Mesenchymal stem cell (in vitro differentiated cells and primary cell): ENCODE measurements around the gene BACE2. TPM values are rescaled to one million over a fixed set of nuclear protein-coding genes. Genes with fewer than 3 reads are reported as not detected.

Experiments
- DNase-seq: peaks from one replicate; pipeline ENCODE4 v3.0.0-alpha.2; 2013
- H2AFZ ChIP-seq: one replicate; pipeline ENCODE4 v1.6.1; 2013; ENCODE audit warnings: low read depth, mild to moderate bottlenecking, control low read depth, inconsistent platforms, low read length, moderate library complexity
- H2AK5ac ChIP-seq: 2 replicates; pipeline ENCODE4 v1.6.1; 2013; ENCODE audit warnings: low read length, moderate library complexity, mild to moderate bottlenecking, inconsistent platforms; ENCODE audit not compliant: severe bottlenecking
- H2BK120ac ChIP-seq: one replicate; pipeline ENCODE4 v1.6.1; 2013; ENCODE audit warnings: low read depth, mild to moderate bottlenecking, inconsistent platforms, low read length, moderate library complexity
- H2BK12ac ChIP-seq, 2 experiments: one replicate each; pipeline ENCODE4 v1.6.1; 2013; ENCODE audit warnings: inconsistent platforms in 2 of 2, low read length in 2 of 2, mild to moderate bottlenecking in 2 of 2, moderate library complexity in 2 of 2, control low read depth in 1 of 2
- H2BK15ac ChIP-seq: one replicate; pipeline ENCODE4 v1.6.1; 2013; ENCODE audit warnings: mild to moderate bottlenecking, low read depth, inconsistent platforms; ENCODE audit not compliant: poor library complexity, severe bottlenecking
- H2BK5ac ChIP-seq: 2 replicates; pipeline ENCODE4 v1.6.1; 2013; ENCODE audit warnings: low read depth, mild to moderate bottlenecking, low read length, control low read depth, inconsistent platforms; ENCODE audit not compliant: poor library complexity, severe bottlenecking
- H3K14ac ChIP-seq, 2 experiments: one replicate each; pipeline ENCODE4 v1.6.1; 2013; ENCODE audit warnings: inconsistent platforms in 2 of 2, low read length in 2 of 2, control low read depth in 1 of 2, mild to moderate bottlenecking in 1 of 2, moderate library complexity in 1 of 2
- H3K18ac ChIP-seq, 2 experiments: one replicate each; pipeline ENCODE4 v1.6.1; 2013; ENCODE audit warnings: inconsistent platforms in 2 of 2, low read length in 2 of 2, control low read depth in 1 of 2, low read depth in 1 of 2, mild to moderate bottlenecking in 1 of 2
- H3K23ac ChIP-seq, 2 experiments: one replicate each; pipeline ENCODE4 v1.6.1; 2013; ENCODE audit warnings: inconsistent platforms in 2 of 2, low read length in 2 of 2, mild to moderate bottlenecking in 2 of 2, moderate library complexity in 2 of 2, control low read depth in 1 of 2
- H3K27ac ChIP-seq: 2 replicates; pipeline ENCODE4 v1.5.1; 2013; ENCODE audit warnings: mild to moderate bottlenecking, moderate library complexity, low read length, control low read depth, inconsistent platforms; ENCODE audit not compliant: poor library complexity, severe bottlenecking
- H3K27me3 ChIP-seq, 2 experiments: 2 replicates each; pipeline versions ENCODE4 v1.6.1 to v1.7.0; 2013; ENCODE audit warnings: low read length in 2 of 2, mild to moderate bottlenecking in 2 of 2, moderate library complexity in 2 of 2, control low read depth in 1 of 2, inconsistent platforms in 1 of 2; ENCODE audit not compliant: control insufficient read depth in 1 of 2, insufficient read depth in 1 of 2
- H3K36me3 ChIP-seq, 2 experiments: 2 replicates each; pipeline versions ENCODE4 v1.6.1 to v1.7.0; 2013; ENCODE audit warnings: low read length in 2 of 2, control low read depth in 1 of 2, inconsistent platforms in 1 of 2, low read depth in 1 of 2, mild to moderate bottlenecking in 1 of 2; ENCODE audit not compliant: insufficient read depth in 2 of 2, control insufficient read depth in 1 of 2
- H3K4ac ChIP-seq, 2 experiments: one replicate each; pipeline ENCODE4 v1.6.1; 2013; ENCODE audit warnings: inconsistent platforms in 2 of 2, low read length in 2 of 2, mild to moderate bottlenecking in 2 of 2, moderate library complexity in 2 of 2, control low read depth in 1 of 2, low read depth in 1 of 2
- H3K4me1 ChIP-seq: 2 replicates; pipeline ENCODE4 v1.6.1; 2013; ENCODE audit warnings: low read depth, low read length, control low read depth; ENCODE audit not compliant: control insufficient read depth, insufficient read depth
- H3K4me2 ChIP-seq: 2 replicates; pipeline ENCODE4 v1.6.1; 2013; ENCODE audit warnings: low read length, mild to moderate bottlenecking, inconsistent platforms; ENCODE audit not compliant: poor library complexity, severe bottlenecking
- H3K4me3 ChIP-seq, 2 experiments: 2 replicates each; pipeline versions ENCODE4 v1.5.1 to v1.7.0; 2013; ENCODE audit warnings: low read length in 2 of 2, mild to moderate bottlenecking in 2 of 2, control low read depth in 1 of 2, low read depth in 1 of 2; ENCODE audit not compliant: insufficient read depth in 1 of 2
- H3K79me1 ChIP-seq: replicated peaks from 2 replicates; pipeline ENCODE4 v1.6.1; 2013; ENCODE audit warnings: mild to moderate bottlenecking, control low read depth, low read length, inconsistent platforms; ENCODE audit not compliant: poor library complexity, severe bottlenecking
- H3K9ac ChIP-seq: 2 replicates; pipeline ENCODE4 v1.7.0; 2013; ENCODE audit warnings: mild to moderate bottlenecking, low read length, moderate library complexity
- H3K9me3 ChIP-seq: 2 replicates; pipeline ENCODE4 v1.7.0; 2013; ENCODE audit warnings: mild to moderate bottlenecking, low read length; ENCODE audit not compliant: control insufficient read depth
- H4K8ac ChIP-seq: one replicate; pipeline ENCODE4 v1.6.1; 2013; ENCODE audit warnings: inconsistent platforms, mild to moderate bottlenecking, low read length, moderate library complexity
- H4K91ac ChIP-seq: one replicate; pipeline ENCODE4 v1.6.1; 2013; ENCODE audit warnings: mild to moderate bottlenecking, low read length, inconsistent platforms
- WGBS: methylation state at CpG from one replicate; pipeline ENCODE4 v1.1.7; 2013; ENCODE audit warnings: mixed read lengths; 5-methylcytosine and 5-hydroxymethylcytosine counted together
- small RNA-seq: library from polyadenylated mRNA; stranded (forward); fragments of <200 nt; extraction: miRNeasy Mini kit (QIAGEN cat#:217004); gene quantifications from one replicate; pipeline ENCODE3, GENCODE V24; 2013; ENCODE audit warnings: low read depth

BACE2 gene

DNA sequence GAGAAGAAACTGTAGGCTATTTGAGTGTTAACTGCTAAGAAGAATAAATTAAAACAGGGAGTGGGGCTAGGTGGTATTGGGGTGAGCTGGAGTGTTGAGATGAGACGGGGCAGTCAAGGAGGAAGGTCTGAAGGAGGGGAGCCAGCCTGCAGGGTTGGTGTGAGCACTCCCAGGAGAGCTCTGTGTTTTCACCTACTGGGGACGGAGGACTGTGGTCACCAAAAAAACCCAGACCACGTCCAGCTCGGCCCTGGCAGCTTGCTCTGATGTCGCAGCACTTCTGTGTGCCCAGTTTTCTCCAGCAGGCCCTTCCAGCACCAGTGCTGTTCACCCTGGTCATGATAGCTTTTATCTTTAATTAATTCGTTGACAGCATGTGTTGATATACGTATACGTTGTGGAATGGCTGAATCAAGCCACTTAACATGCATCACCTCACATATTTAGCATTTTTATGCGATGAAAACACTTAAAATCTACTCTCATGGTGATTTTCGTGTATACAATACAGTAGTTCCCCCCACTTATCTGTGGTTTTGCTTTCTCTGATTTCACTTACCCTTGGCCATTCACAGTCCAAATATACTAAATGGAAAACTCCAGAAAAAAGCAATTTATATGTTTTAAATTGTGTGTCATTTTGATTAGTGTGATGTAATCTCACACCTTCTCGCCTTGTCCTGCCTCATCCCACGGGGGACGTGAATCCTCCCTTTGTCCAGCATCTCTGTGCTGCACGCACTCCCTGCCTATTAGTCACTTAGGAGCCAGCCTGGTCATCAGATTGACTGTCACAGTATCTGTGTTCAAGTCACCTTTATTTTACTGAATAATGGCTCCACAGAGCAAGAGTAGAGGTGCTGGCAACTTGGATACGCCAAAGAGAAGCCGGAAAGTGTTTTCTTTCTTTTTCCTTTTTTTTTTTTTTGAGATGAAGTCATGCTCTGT is 161.0 kb downstream of the BACE2 start:
- Histone ChIP-seq H4K8ac (no peak overlapping the region), H3K79me1 (no peaks in the 10 kb centered on the region), H3K4me2 (no peak overlapping the region), H3K4me1 (no peaks in the 10 kb centered on the region), H2BK15ac (no peak overlapping the region), H2BK5ac (no peak overlapping the region), H4K91ac (no peak overlapping the region), H2BK12ac (no peak overlapping the region), H3K27me3 (peaks cover 4 to 6% of the 10 kb centered on the region in 2 experiments), H3K9me3 (peaks cover 4% of the 10 kb centered on the region), H3K18ac (no peak overlapping the region), H3K23ac (no peak overlapping the region), H3K14ac (no peak overlapping the region), H2AK5ac (no peak overlapping the region), H3K4ac (no peak overlapping the region), H3K36me3 (no peaks in the 10 kb centered on the region), H2BK120ac (no peak overlapping the region), H2AFZ (no peak overlapping the region), H3K4me3 (no peak overlapping the region), H3K9ac (no peak overlapping the region), H3K27ac (no peak overlapping the region)
- no peak for DNase-seq
- WGBS = 70% methylated on average over 16 of the region's 16 CpGs

Small RNA genes lying within 50 kb of the gene (small RNA-seq; reads per million reads assigned to genes)
- not detected for gene MIR3197
